GM21447 (cell line): ENCODE data around the gene TBC1D14.

Experiments
- ATAC-seq: cut with Tn5 transposase; IDR thresholded peaks from one replicate; pipeline ENCODE4 v1.9.1; 2021; ENCODE audit not compliant: unreplicated experiment

The TBC1D14 gene

GRCh38 chr4:6944301-6945051 lies 34.9 kb downstream of the TBC1D14 start:
- ATAC-seq: no peak

DNA sequence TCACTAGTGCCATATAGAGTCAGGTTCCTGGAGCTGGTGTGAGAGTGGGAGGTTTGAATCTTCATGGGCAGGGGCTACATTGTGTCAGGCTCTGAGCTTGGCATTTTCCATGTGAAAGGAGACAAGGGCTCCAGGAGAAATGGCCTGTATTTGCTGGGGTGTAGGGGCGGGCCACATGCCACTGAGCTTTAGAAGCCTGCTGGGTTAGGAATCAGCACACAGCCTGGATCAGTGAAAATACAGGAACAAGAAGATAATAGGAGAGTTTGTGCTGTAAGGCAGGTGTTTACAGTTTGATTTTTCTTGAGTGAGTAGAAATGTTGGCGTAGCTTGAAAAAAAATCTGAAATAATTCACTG lies 35.4 kb downstream of the TBC1D14 start:
- ATAC-seq: no peak

DNA sequence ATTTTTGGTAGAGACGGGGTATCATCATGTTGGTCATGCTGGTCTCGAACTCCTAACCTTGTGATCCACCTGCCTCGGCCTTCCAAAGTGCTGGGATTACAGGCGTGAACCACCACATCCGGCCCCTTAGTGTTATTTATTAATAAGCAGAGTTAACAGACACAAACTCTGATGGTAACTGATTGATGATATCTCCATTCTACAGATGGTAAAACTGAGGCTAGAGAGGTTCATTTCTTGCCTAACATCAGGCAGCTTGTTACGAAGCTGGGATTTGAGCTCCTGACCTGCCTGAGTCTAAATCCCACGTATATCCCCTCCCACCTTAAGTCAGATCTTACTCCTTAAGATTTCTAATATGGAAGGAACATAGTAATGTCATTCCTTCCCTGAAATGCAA lies 36.9 kb downstream of the TBC1D14 start:
- no peak for ATAC-seq

DNA sequence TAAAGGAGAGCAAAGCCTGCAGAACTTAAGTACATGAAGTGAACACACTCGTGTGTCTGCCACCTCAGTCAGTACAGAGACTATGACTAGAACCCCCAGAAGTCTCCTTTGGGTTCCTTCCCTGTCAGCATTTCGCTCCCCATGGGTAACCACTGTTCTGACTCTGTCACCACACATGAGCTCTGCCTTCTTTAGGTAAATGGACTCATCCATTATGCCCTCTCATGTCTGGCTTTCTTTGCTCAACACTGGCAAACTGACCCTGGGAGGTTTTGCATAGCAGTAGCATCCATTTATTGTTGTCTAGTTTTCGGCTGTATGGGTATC lies 38.5 kb downstream of the TBC1D14 start:
- ATAC-seq: no peak

GRCh38 chr4:6951880-6952381 lies 42.3 kb downstream of the TBC1D14 start:
- no peak for ATAC-seq

GRCh38 chr4:6953751-6954380 lies 44.2 kb downstream of the TBC1D14 start:
- no peak for ATAC-seq

GRCh38 chr4:6955261-6955911 lies 45.8 kb downstream of the TBC1D14 start:
- ATAC-seq: no peak

- ATAC-seq: no peak
These were observed 46.4 kb downstream of the TBC1D14 start for GRCh38 chr4:6956087-6956433.

GRCh38 chr4:6956434-6957147 lies 47.0 kb downstream of the TBC1D14 start:
- no peak for ATAC-seq

DNA sequence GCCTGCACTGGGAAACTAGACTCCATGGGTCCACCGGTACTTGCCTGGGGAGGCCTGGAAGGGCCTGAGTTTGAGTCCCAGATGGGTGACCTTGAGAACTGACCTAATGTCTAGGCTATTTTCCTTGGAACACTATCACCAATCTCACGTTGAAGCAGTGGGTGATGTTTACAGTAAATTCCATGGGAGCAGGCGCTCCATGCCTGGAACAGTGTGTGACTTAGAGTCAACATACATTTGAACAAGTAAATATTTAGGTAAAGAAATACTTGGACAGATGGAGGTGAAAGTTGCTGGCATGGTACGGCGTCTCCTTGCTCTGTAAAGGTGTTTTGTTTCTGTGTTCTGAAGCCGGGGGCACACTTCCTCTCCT lies 47.5 kb downstream of the TBC1D14 start:
- no peak for ATAC-seq

- no peak for ATAC-seq
These were observed 48.4 kb downstream of the TBC1D14 start for GRCh38 chr4:6957994-6958393.

DNA sequence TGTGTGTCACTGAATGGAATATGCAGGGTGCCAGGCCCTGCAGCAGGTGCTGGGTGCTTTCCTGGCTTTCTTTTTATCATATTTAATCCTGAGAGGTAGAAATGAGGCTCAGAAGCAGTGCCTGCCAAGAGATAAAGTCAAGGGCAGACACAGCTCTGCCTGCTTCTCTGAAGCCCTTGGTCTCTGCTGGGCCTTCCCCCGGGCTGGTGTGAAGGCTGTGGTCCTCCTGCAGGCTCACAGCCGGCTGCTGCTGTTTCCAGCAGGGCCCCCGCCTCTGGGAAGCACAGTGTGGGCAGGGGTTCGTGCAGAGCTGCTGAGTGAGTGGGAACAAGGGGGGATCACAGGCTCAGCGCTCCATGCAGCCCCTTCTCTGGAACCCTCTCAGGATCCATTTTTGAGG lies 49.6 kb downstream of the TBC1D14 start:
- ATAC-seq: no peak

DNA sequence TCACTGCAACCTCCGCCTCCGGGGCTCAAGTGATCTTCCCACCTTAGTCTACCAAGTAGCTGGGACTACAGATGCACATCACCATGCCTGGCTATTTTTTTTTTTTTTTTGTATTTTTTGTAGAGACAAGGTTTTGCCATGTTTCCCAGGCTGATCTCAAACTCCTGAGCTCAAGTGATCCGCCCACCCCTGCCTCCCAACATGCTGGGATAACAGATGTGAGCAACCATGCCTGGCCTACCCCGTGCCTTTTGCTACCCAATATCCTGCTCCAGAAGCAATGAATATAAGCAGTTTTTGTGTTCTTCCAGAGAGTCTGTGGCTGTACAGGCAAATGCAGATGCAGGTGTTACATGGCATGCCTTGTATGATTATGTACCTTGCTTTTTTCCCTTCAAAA lies 50.5 kb downstream of the TBC1D14 start:
- no peak for ATAC-seq

- no peak for ATAC-seq
These were observed 51.2 kb downstream of the TBC1D14 start for GRCh38 chr4:6960628-6961412.

- ATAC-seq: no peak
These were observed 52.0 kb downstream of the TBC1D14 start for GRCh38 chr4:6961496-6962210.

DNA sequence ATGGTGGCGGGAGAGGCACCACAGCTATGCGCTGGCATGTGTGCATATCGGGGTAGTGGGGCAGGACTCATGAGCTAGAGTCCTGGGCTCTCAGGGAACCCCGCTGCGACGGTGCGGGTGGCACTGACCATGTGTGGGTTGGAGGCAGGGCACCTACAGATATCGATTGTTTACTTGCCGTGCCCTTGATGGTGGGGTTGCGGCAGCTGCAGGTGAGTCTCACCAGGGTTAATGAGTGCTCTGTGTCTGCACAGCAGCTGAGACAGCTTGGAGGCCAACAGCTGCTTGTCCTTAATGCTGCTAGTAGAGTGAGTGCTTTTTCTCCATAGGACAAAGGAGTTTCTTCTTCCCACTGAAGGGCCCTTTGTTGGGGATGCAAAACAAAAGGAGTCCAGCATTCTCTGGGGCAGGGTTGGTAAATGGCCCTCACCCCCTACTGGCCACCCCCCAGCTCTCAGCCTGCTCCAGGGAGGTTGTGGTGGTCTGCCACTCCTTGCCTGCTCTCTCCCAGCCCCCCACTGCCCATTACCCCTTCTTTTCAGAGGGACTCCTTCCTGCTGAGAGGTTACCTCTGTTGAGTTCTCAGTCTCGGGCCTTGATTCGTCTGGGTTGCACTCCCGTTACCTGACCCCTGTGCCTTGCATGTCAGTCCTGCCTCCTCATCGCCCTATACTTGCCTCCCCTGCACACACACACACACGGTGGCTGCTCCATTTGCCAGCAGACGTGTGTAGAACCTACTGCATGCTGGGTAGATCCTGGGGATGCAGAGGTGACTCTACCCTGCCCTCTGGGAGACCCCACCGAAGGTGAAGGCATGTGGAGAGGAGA lies 52.8 kb downstream of the TBC1D14 start:
- ATAC-seq: no peak

- ATAC-seq: no peak
These were observed 53.5 kb downstream of the TBC1D14 start for GRCh38 chr4:6963139-6963611.

DNA sequence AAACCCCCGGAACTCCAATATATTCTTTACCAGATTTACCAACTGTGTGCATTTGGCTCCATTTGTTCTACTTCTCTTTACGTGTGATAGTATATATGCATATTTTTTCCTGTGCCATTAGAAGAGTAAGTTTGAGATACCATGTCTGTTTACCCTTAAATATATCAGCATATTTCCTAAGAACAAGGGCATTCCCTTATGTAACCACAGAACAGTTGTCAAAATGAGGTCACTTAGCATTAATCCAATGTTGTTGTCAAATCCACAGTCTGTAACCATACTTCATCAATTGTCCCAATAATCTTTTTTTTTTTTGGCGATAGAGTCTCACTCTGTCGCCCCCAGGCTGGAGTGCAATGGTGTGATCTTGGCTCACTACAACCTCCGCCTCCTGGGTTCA lies 55.2 kb downstream of the TBC1D14 start:
- ATAC-seq: no peak

GRCh38 chr4:6965329-6965728 lies 55.7 kb downstream of the TBC1D14 start:
- ATAC-seq: no peak
